ENCODE data around the gene JMJD8. TPM values are rescaled to one million over a fixed set of nuclear protein-coding genes. Genes with fewer than 3 reads are reported as not detected.
A peak's percentile ranks its signal among the peaks of the same experiment; 100 is the strongest.

The JMJD8 gene
- total and polyA plus RNA-seq, 7 donors, result 18.7 to 93.4 (median 52.8) TPM

DNA sequence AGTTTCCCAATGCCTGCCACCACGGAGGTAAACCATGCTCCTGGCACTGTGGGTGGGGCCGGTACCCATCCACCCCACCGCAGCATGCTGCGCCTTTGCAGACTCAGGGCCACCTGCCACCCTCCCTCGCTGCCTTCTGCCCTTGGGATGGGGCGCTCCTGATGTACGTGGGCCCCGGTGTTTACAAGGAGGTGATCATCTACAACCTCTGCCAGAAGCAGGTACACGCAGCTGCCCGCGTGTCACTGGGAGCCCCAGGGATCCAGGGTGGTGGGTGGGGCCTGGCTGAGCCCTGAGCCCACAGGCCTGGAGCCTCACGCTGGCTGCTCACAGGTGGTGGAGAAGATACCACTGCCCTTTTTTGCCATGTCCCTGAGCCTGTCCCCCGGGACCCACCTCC, 17.6 kb downstream of the JMJD8 start:
- H3K27ac ChIP-seq, result no peak overlapping the region
- no peaks in the 10 kb centered on the region for H3K27me3 ChIP-seq
- intact Hi-C loops (cut with DNase I), result loop anchor here (10.0 kb wide), 1 partner anchor 282 kb away; the partner anchor contains the start of gene PGAP6
- peaks cover 17 to 22% (median 20%) of the 10 kb centered on the region in 4 donors for H3K36me3 ChIP-seq
- peaks cover 0 to 28% (median 24%) of the 10 kb centered on the region in 4 donors for H3K4me1 ChIP-seq
- no peak overlapping the region for H3K4me3 ChIP-seq
- TF ChIP-seq, protein P1, sequence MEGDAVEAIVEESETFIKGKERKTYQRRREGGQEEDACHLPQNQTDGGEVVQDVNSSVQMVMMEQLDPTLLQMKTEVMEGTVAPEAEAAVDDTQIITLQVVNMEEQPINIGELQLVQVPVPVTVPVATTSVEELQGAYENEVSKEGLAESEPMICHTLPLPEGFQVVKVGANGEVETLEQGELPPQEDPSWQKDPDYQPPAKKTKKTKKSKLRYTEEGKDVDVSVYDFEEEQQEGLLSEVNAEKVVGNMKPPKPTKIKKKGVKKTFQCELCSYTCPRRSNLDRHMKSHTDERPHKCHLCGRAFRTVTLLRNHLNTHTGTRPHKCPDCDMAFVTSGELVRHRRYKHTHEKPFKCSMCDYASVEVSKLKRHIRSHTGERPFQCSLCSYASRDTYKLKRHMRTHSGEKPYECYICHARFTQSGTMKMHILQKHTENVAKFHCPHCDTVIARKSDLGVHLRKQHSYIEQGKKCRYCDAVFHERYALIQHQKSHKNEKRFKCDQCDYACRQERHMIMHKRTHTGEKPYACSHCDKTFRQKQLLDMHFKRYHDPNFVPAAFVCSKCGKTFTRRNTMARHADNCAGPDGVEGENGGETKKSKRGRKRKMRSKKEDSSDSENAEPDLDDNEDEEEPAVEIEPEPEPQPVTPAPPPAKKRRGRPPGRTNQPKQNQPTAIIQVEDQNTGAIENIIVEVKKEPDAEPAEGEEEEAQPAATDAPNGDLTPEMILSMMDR (IDR thresholded peaks at IDR 0.05), result no peak
- TF ChIP-seq POLR2AphosphoS5 (IDR thresholded peaks at IDR 0.05) (no peak), EP300 (IDR thresholded peaks at IDR 0.05) (no peak), POLR2A (IDR thresholded peaks at IDR 0.05) (no peak)
- DNase-seq, result no peak
- no peaks in the 10 kb centered on the region for H3K9me3 ChIP-seq
- 87 to 91% methylated on average over 13 of the region's 13 CpGs for WGBS, 2 donors

DNA sequence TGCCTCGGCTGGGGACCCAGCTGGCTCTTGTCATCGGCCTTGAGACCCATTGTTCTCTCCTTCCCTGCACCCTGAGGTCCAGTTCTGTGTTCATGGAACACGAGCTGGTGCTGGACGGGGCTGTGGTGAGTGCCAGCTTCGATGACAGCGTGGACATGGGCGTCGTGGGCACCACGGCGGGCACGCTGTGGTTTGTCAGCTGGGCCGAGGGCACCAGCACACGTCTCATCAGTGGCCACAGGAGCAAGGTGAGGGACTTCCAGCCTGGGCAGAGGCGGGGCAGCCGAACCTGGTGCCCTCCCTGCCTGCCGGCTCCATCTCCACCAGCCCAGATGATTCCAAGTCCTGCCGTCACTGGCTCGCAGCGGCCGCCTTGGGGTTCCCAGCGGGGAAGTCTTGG, 21.5 kb downstream of the JMJD8 start:
- H3K9me3 ChIP-seq, result no peaks in the 10 kb centered on the region
- no peak overlapping the region for H3K27ac ChIP-seq
- no peak overlapping the region for H3K4me3 ChIP-seq
- H3K4me1 ChIP-seq, result peaks cover 0 to 26% (median 20%) of the 10 kb centered on the region in 4 donors
- 95 to 96% methylated on average over 21 of the region's 21 CpGs for whole genome bisulfite sequencing, 2 donors
- intact Hi-C loops (cut with DNase I), result loop anchor here (5.0 to 10.0 kb wide), 2 partner anchors 135 to 278 kb away; partner anchors contain the start of genes CAPN15 and PGAP6
- TF ChIP-seq EP300 (IDR thresholded peaks at IDR 0.05), result no peak
- no peak for TF ChIP-seq POLR2AphosphoS5 (IDR thresholded peaks at IDR 0.05)
- TF ChIP-seq, protein P1 (IDR thresholded peaks at IDR 0.05), result no peak
- no peak for TF ChIP-seq POLR2A (IDR thresholded peaks at IDR 0.05)
- DNase-seq, result no peak
- H3K36me3 ChIP-seq, result peaks cover 0 to 13% (median 3%) of the 10 kb centered on the region in 4 donors
- no peaks in the 10 kb centered on the region for H3K27me3 ChIP-seq

DNA sequence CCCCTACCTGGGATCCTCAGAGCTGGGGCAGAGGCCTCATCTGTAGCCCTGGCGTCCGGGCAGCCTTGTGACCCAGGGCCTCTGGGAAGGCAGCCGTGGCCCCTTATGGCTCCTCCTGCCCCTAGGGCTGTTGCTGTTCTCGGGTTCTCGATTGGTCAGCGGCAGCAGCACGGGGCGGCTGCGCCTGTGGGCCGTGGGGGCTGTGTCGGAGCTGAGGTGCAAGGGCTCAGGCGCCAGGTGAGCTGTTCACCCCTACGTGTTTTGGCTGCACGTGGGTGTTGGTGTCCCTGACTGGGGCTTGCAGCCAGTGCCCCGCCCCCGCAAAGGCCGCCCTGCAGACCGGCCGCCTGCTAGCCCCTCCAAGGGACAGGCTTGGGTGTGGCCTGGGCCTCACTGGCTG, 22.0 kb downstream of the JMJD8 start:
- H3K36me3 ChIP-seq, result peaks cover 0 to 18% (median 3%) of the 10 kb centered on the region in 4 donors
- no peak overlapping the region for H3K4me3 ChIP-seq
- peaks cover 0 to 21% (median 15%) of the 10 kb centered on the region in 4 donors for H3K4me1 ChIP-seq
- no peak for TF ChIP-seq EP300 (IDR thresholded peaks at IDR 0.05)
- TF ChIP-seq, protein P1 (IDR thresholded peaks at IDR 0.05), result no peak
- no peak for TF ChIP-seq POLR2AphosphoS5 (IDR thresholded peaks at IDR 0.05)
- no peak for TF ChIP-seq POLR2A (IDR thresholded peaks at IDR 0.05)
- 95% methylated on average over 19 of the region's 19 CpGs for WGBS, 2 donors
- H3K27ac ChIP-seq, result no peak overlapping the region
- intact Hi-C loops (cut with DNase I), result loop anchor here (5.0 to 10.0 kb wide), 2 partner anchors 135 to 277 kb away; partner anchors contain the start of genes CAPN15 and PGAP6
- no peaks in the 10 kb centered on the region for H3K27me3 ChIP-seq
- DNase-seq, result no peak
- H3K9me3 ChIP-seq, result no peaks in the 10 kb centered on the region

DNA sequence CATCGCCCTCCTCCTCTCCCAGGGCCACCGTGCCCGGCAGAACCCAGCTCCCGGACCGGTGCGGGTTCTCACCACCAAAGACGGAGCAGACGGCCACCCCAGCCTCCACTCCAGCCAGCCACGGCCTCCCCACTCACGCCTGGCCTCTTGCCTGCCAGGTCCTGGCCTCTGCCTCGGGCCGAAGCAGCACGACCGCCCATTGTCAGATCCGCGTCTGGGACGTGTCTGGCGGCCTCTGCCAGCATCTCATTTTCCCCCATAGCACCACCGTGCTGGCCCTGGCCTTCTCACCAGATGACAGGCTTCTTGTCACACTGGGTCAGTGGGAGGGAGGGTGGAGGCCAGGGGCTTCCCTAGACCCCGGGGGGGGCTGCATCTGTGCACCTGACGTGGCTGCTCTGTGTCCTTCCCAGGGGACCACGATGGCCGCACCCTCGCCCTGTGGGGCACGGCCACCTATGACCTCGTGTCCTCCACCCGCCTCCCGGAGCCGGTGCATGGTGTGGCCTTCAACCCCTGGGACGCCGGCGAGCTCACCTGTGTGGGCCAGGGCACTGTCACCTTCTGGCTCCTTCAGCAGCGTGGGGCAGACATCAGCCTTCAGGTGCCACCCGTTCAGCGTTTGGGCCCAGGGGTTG, 22.8 kb downstream of the JMJD8 start:
- Histone ChIP-seq H3K9me3 (no peaks in the 10 kb centered on the region), H3K36me3 (peaks cover 0 to 23% (median 3%) of the 10 kb centered on the region in 4 donors), H3K4me1 (peaks cover 0 to 19% (median 14%) of the 10 kb centered on the region in 4 donors), H3K27ac (peak overlapping the region; percentile 75 to 87 (median 84)), H3K4me3 (peak overlapping the region in 1 of 4 donors; percentile 39), H3K27me3 (no peaks in the 10 kb centered on the region)
- TF ChIP-seq, protein P1 (IDR thresholded peaks at IDR 0.05), result peak in 2 of 4 experiments; percentile 2 to 41
- TF ChIP-seq EP300 (IDR thresholded peaks at IDR 0.05), result no peak
- DNase-seq, result no peak
- intact Hi-C loops (cut with DNase I), result loop anchor here (2.0 to 10.0 kb wide), 3 partner anchors 73 to 277 kb away; partner anchors contain the start of genes CAPN15 and PGAP6
- 45 to 70% methylated on average over 35 of the region's 35 CpGs for WGBS, 2 donors
